ENCODE results near the gene POLR3GL. TPM values are rescaled to one million over a fixed set of nuclear protein-coding genes. Genes with fewer than 3 reads are reported as not detected.

Gene POLR3GL
- total and polyA plus RNA-seq, 2 experiments from 2014 or later: 17.4 to 37.9 TPM

DNA sequence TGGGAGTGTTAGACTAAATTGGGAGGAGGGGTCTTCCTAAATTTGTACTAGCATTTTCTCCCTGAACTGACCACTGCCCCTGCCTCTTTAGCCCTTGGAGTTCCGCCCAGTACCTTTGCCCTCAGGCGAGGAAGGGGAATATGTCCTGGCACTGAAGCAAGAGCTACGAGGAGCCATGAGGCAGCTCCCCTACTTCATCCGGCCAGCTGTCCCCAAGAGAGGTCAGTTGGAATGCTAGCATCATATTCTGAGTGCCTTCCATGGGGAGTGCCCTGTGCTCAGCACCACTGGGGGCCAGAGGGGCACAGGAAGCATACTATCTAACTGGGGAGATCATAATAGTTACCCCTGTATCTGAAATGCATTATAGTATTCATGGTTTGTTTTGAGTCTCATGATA, 10.7 kb downstream of the POLR3GL start:
- no peaks in the 10 kb centered on the region for H3K36me3 ChIP-seq (ENCODE audit: low read depth)
- no peak overlapping the region for H3K4me3 ChIP-seq
- TF ChIP-seq EZH2phosphoT487 (IDR thresholded peaks at IDR 0.05; ENCODE audit: insufficient read depth, low read depth) (no peak), EZH2 (IDR thresholded peaks at IDR 0.05; ENCODE audit: insufficient read depth, poor library complexity, severe bottlenecking) (no peak)
- H3F3A ChIP-seq (ENCODE audit: insufficient read depth): peaks cover 24% of the 10 kb centered on the region
- H3K4me1 ChIP-seq (ENCODE audit: insufficient read depth): peaks cover 26% of the 10 kb centered on the region
- no peak overlapping the region for H3K9ac ChIP-seq
- H3K9me3 ChIP-seq (ENCODE audit: low read depth): no peaks in the 10 kb centered on the region
- H2AFZ ChIP-seq: no peak overlapping the region
- no peaks in the 10 kb centered on the region for H3K27me3 ChIP-seq (replicated peaks; ENCODE audit: insufficient read depth)
- in situ Hi-C loops (cut with MboI): no loop called here
- 73 to 77% methylated on average over 4 of the region's 4 CpGs for WGBS, 2 experiments (ENCODE audit: low coverage in 1 of 2, low lambda C conversion rate in 2 of 2, missing lambda C conversion rate in 2 of 2)
- H3K79me2 ChIP-seq (ENCODE audit: insufficient read depth): no peaks in the 10 kb centered on the region
- H4K20me1 ChIP-seq (ENCODE audit: insufficient read depth): no peaks in the 10 kb centered on the region
- no peak overlapping the region for H3K4me2 ChIP-seq (ENCODE audit: unreplicated experiment)
- no peaks in the 10 kb centered on the region for H3K9me2 ChIP-seq (ENCODE audit: insufficient read depth)
- DNase-seq: no peak
- no peak overlapping the region for H3K27ac ChIP-seq

DNA sequence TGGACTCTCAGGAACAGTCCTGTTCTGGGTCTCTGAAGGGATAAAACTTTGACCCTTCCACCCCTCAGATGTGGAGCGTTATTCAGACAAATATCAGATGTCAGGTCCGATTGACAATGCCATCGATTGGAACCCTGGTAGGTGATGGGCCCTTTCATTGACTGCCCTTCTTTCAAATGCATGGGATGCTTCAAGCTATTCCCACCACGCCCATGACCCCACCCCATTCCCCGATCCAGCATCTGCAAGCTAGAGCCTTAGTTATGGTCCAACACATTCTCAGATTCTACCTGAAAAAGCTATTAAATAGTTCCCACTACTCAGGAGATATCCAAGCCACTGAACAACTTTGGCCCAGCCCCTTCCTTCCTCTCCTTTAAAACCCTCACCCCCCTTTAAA, 12.5 kb downstream of the POLR3GL start:
- Histone ChIP-seq H3K27ac (no peak overlapping the region), H3K9me3 (ENCODE audit: low read depth) (no peaks in the 10 kb centered on the region), H3K79me2 (ENCODE audit: insufficient read depth) (no peaks in the 10 kb centered on the region), H3K27me3 (replicated peaks; ENCODE audit: insufficient read depth) (no peaks in the 10 kb centered on the region), H3F3A (ENCODE audit: insufficient read depth) (peaks cover 28% of the 10 kb centered on the region), H3K4me3 (no peak overlapping the region), H4K20me1 (ENCODE audit: insufficient read depth) (no peaks in the 10 kb centered on the region), H3K9me2 (ENCODE audit: insufficient read depth) (no peaks in the 10 kb centered on the region), H3K36me3 (ENCODE audit: low read depth) (no peaks in the 10 kb centered on the region), H3K4me1 (ENCODE audit: insufficient read depth) (peaks cover 30% of the 10 kb centered on the region), H2AFZ (peak overlapping the region; percentile 80), H3K9ac (no peak overlapping the region), H3K4me2 (ENCODE audit: unreplicated experiment) (no peak overlapping the region)
- 56 to 59% methylated on average over 5 of the region's 5 CpGs for WGBS, 2 experiments (ENCODE audit: low coverage in 1 of 2, low lambda C conversion rate in 2 of 2, missing lambda C conversion rate in 2 of 2)
- no peak for TF ChIP-seq EZH2phosphoT487 (IDR thresholded peaks at IDR 0.05; ENCODE audit: insufficient read depth, low read depth)
- no peak for TF ChIP-seq EZH2 (IDR thresholded peaks at IDR 0.05; ENCODE audit: insufficient read depth, poor library complexity, severe bottlenecking)
- in situ Hi-C loops (cut with MboI): no loop called here
- DNase-seq: no peak

DNA sequence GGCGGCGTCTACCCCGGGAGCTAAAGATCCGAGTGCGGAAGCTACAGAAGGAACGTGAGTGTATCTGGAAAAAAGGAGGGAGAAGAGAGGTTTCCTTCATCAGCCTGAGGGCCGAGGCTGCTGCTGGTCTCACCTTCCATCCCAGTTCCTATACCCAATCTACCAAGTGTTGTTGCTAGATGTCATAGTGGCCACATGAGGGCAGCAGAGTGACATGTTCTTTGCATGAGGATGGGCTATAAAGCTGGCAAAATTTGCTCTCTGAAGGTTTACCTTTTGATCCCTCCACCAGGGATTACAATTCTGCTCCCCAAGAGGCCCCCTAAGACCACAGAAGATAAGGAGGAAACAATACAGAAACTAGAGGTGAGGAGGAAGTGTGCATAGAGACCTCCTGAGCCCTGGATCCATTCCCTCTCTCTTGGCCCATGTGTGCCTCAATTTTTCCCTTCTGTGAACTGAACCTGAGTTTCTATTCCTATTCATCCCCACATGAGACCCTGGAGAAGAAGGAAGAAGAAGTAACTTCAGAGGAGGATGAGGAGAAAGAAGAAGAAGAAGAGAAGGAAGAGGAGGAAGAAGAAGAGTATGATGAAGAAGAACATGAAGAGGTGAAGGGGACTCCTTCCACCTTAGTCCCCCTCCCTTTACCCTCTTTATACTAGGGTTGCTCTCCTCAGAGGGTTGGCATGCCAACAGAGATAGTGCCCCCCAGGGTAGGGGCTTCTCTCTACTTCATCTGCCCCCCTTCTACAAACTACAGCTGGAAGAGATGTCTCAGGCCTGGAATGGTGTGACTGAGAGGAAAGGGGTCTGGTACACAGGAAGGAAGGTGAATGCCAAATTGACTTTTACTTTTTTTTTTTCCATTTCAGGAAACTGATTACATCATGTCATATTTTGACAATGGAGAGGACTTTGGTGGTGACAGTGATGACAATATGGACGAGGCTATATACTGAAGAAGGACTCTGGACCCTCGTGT, 13.3 kb downstream of the POLR3GL start:
- Histone ChIP-seq H3K4me3 (no peak overlapping the region), H3K27ac (peak overlapping the region; percentile 94), H2AFZ (peak overlapping the region; percentile 80), H3K4me2 (ENCODE audit: unreplicated experiment) (peak overlapping the region; percentile 80), H3K9me2 (ENCODE audit: insufficient read depth) (no peaks in the 10 kb centered on the region), H3F3A (ENCODE audit: insufficient read depth) (peaks cover 28% of the 10 kb centered on the region), H3K27me3 (replicated peaks; ENCODE audit: insufficient read depth) (no peaks in the 10 kb centered on the region), H3K9ac (peak overlapping the region; percentile 81), H3K36me3 (ENCODE audit: low read depth) (no peaks in the 10 kb centered on the region), H3K79me2 (ENCODE audit: insufficient read depth) (no peaks in the 10 kb centered on the region), H3K9me3 (ENCODE audit: low read depth) (no peaks in the 10 kb centered on the region), H3K4me1 (ENCODE audit: insufficient read depth) (peaks cover 30% of the 10 kb centered on the region), H4K20me1 (ENCODE audit: insufficient read depth) (no peaks in the 10 kb centered on the region)
- whole genome bisulfite sequencing, 2 experiments (ENCODE audit: low coverage in 1 of 2, low lambda C conversion rate in 2 of 2, missing lambda C conversion rate in 2 of 2): 7 to 12% methylated on average over 9 of the region's 9 CpGs
- in situ Hi-C loops (cut with MboI): no loop called here
- TF ChIP-seq EZH2 (IDR thresholded peaks at IDR 0.05; ENCODE audit: insufficient read depth, poor library complexity, severe bottlenecking) (no peak), EZH2phosphoT487 (IDR thresholded peaks at IDR 0.05; ENCODE audit: insufficient read depth, low read depth) (no peak)
- peak; percentile 86 for DNase-seq

- H4K20me1 ChIP-seq (ENCODE audit: insufficient read depth): no peaks in the 10 kb centered on the region
- peak overlapping the region; percentile 80 for H3K4me2 ChIP-seq (ENCODE audit: unreplicated experiment)
- peaks cover 30% of the 10 kb centered on the region for H3K4me1 ChIP-seq (ENCODE audit: insufficient read depth)
- no peak for DNase-seq
- peak overlapping the region; percentile 80 for H2AFZ ChIP-seq
- H3K9me3 ChIP-seq (ENCODE audit: low read depth): no peaks in the 10 kb centered on the region
- H3F3A ChIP-seq (ENCODE audit: insufficient read depth): peaks cover 28% of the 10 kb centered on the region
- H3K79me2 ChIP-seq (ENCODE audit: insufficient read depth): no peaks in the 10 kb centered on the region
- peak overlapping the region; percentile 81 for H3K9ac ChIP-seq
- in situ Hi-C loops (cut with MboI): no loop called here
- H3K27ac ChIP-seq: peak overlapping the region; percentile 94
- no peaks in the 10 kb centered on the region for H3K27me3 ChIP-seq (replicated peaks; ENCODE audit: insufficient read depth)
- TF ChIP-seq EZH2phosphoT487 (IDR thresholded peaks at IDR 0.05; ENCODE audit: insufficient read depth, low read depth) (no peak), EZH2 (IDR thresholded peaks at IDR 0.05; ENCODE audit: insufficient read depth, poor library complexity, severe bottlenecking) (no peak)
- H3K36me3 ChIP-seq (ENCODE audit: low read depth): no peaks in the 10 kb centered on the region
- H3K9me2 ChIP-seq (ENCODE audit: insufficient read depth): no peaks in the 10 kb centered on the region
- H3K4me3 ChIP-seq: peak overlapping the region; percentile 64
Observed at GRCh38 chr1:145978471-145978853, 14.0 kb downstream of the POLR3GL start.

Data from GM23248 (cell line).